ENCODE measurements around the gene NCAM2. TPM values are rescaled to one million over a fixed set of nuclear protein-coding genes. Genes with fewer than 3 reads are reported as not detected.

Gene NCAM2
- total and polyA plus RNA-seq, 2 experiments from 2014 or later = 0.36 to 0.83 TPM

DNA sequence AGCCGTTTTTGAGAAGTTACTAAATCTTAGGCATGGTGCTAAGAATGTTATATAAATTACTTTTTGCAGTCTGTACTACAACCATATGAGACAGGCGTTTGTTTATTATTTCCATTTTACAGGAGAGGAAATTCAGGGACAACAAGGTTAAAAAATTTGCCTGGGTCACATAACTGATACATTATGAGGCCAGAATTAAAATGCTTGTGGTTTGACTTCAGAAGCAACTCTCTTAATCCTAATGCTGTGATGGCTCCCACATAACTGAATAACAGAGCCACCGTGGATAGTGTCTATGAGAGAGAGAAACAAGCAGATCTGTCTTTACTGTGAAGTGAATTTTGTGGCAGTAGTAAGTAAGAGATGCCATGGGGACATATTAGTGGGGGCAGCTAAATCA lies 184.9 kb downstream of the NCAM2 start (continued):
- no peak for TF ChIP-seq STAT1 (IDR thresholded peaks at IDR 0.05; ENCODE audit: unreplicated experiment)
- TF ChIP-seq CREB1 (CRISPR knock-in tag; IDR thresholded peaks at IDR 0.05; ENCODE audit: low read depth) = no peak
- TF ChIP-seq, protein P1, sequence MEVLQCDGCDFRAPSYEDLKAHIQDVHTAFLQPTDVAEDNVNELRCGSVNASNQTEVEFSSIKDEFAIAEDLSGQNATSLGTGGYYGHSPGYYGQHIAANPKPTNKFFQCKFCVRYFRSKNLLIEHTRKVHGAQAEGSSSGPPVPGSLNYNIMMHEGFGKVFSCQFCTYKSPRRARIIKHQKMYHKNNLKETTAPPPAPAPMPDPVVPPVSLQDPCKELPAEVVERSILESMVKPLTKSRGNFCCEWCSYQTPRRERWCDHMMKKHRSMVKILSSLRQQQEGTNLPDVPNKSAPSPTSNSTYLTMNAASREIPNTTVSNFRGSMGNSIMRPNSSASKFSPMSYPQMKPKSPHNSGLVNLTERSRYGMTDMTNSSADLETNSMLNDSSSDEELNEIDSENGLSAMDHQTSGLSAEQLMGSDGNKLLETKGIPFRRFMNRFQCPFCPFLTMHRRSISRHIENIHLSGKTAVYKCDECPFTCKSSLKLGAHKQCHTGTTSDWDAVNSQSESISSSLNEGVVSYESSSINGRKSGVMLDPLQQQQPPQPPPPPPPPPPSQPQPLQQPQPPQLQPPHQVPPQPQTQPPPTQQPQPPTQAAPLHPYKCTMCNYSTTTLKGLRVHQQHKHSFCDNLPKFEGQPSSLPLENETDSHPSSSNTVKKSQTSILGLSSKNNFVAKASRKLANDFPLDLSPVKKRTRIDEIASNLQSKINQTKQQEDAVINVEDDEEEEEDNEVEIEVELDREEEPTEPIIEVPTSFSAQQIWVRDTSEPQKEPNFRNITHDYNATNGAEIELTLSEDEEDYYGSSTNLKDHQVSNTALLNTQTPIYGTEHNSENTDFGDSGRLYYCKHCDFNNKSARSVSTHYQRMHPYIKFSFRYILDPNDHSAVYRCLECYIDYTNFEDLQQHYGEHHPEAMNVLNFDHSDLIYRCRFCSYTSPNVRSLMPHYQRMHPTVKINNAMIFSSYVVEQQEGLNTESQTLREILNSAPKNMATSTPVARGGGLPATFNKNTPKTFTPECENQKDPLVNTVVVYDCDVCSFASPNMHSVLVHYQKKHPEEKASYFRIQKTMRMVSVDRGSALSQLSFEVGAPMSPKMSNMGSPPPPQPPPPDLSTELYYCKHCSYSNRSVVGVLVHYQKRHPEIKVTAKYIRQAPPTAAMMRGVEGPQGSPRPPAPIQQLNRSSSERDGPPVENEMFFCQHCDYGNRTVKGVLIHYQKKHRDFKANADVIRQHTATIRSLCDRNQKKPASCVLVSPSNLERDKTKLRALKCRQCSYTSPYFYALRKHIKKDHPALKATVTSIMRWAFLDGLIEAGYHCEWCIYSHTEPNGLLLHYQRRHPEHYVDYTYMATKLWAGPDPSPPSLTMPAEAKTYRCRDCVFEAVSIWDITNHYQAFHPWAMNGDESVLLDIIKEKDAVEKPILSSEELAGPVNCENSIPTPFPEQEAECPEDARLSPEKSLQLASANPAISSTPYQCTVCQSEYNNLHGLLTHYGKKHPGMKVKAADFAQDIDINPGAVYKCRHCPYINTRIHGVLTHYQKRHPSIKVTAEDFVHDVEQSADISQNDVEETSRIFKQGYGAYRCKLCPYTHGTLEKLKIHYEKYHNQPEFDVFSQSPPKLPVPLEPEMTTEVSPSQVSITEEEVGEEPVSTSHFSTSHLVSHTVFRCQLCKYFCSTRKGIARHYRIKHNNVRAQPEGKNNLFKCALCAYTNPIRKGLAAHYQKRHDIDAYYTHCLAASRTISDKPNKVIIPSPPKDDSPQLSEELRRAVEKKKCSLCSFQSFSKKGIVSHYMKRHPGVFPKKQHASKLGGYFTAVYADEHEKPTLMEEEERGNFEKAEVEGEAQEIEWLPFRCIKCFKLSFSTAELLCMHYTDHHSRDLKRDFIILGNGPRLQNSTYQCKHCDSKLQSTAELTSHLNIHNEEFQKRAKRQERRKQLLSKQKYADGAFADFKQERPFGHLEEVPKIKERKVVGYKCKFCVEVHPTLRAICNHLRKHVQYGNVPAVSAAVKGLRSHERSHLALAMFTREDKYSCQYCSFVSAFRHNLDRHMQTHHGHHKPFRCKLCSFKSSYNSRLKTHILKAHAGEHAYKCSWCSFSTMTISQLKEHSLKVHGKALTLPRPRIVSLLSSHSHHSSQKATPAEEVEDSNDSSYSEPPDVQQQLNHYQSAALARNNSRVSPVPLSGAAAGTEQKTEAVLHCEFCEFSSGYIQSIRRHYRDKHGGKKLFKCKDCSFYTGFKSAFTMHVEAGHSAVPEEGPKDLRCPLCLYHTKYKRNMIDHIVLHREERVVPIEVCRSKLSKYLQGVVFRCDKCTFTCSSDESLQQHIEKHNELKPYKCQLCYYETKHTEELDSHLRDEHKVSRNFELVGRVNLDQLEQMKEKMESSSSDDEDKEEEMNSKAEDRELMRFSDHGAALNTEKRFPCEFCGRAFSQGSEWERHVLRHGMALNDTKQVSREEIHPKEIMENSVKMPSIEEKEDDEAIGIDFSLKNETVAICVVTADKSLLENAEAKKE (CRISPR knock-in tag; IDR thresholded peaks at IDR 0.05) = no peak
- no peak for TF ChIP-seq JUNB (IDR thresholded peaks at IDR 0.05; ENCODE audit: unreplicated experiment)

DNA sequence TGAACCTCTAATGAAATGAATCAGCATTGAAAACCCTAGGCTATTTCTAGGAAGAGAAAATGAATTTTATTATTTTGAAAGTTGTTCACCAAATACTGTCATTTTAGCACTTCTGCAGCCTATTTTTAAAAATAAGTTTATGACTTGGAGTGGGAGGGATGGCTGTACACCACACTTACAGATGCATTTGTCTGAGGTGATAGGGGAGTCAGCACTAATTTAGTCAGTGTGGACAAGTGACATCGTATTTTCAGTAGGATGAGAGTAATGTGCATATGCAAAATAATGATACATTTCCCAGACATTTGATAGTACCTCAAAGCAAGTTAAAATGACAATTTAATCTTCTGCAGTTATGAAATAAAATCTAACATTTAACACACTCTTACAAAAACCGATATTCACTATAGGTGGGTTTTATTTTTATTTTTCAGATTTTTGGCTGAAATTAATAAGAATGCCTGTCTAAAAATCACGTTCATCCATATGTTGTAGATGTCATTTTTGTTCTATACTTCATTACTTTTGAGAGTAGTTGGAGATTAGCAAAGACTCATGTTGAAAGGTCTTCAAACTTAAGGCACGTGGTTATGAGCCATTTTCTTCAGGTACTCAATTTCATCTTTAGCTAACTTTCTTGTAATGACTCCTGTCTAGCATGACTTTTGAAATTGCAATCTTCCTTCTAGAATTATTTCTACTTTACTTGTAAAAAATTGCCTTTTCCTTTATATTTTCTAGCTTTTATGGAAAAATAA lies 186.7 kb downstream of the NCAM2 start:
- H3K36me3 Mint-ChIP-seq (ENCODE audit: low read depth) = no peaks in the 10 kb centered on the region
- Histone ChIP-seq H3K9me2 (ENCODE audit: insufficient read depth) (no peaks in the 10 kb centered on the region), H2AFZ (no peak overlapping the region), H3F3A (replicated peaks; ENCODE audit: low read depth) (no peaks in the 10 kb centered on the region), H3K27ac (ENCODE audit: low read depth) (no peak overlapping the region), H3K4me2 (no peak overlapping the region), H3K4me3 (no peak overlapping the region), H3K36me3 (ENCODE audit: insufficient read depth) (no peaks in the 10 kb centered on the region), H3K79me2 (replicated peaks; ENCODE audit: insufficient read depth) (no peaks in the 10 kb centered on the region), H4K20me1 (replicated peaks; ENCODE audit: insufficient read depth) (no peaks in the 10 kb centered on the region), H3K27me3 (ENCODE audit: insufficient read depth) (no peaks in the 10 kb centered on the region), H3K4me1 (ENCODE audit: insufficient read depth) (no peaks in the 10 kb centered on the region)
- no peaks in the 10 kb centered on the region for H3K4me1 Mint-ChIP-seq
- H3K27me3 Mint-ChIP-seq (ENCODE audit: insufficient read depth, low read depth, poor library complexity) = no peaks in the 10 kb centered on the region
- H3K4me3 Mint-ChIP-seq = no peak overlapping the region
- no peaks in the 10 kb centered on the region for H3K9me3 Mint-ChIP-seq
- ATAC-seq = no peak
- no peak for DNase-seq (ENCODE audit: low spot score)
- H3K27ac Mint-ChIP-seq = no peak overlapping the region
- TF ChIP-seq, protein P2, sequence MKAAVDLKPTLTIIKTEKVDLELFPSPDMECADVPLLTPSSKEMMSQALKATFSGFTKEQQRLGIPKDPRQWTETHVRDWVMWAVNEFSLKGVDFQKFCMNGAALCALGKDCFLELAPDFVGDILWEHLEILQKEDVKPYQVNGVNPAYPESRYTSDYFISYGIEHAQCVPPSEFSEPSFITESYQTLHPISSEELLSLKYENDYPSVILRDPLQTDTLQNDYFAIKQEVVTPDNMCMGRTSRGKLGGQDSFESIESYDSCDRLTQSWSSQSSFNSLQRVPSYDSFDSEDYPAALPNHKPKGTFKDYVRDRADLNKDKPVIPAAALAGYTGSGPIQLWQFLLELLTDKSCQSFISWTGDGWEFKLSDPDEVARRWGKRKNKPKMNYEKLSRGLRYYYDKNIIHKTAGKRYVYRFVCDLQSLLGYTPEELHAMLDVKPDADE (IDR thresholded peaks at IDR 0.05) = no peak
- TF ChIP-seq NANOG (IDR thresholded peaks at IDR 0.05; ENCODE audit: borderline replicate concordance) = no peak
- TF ChIP-seq, protein P3, sequence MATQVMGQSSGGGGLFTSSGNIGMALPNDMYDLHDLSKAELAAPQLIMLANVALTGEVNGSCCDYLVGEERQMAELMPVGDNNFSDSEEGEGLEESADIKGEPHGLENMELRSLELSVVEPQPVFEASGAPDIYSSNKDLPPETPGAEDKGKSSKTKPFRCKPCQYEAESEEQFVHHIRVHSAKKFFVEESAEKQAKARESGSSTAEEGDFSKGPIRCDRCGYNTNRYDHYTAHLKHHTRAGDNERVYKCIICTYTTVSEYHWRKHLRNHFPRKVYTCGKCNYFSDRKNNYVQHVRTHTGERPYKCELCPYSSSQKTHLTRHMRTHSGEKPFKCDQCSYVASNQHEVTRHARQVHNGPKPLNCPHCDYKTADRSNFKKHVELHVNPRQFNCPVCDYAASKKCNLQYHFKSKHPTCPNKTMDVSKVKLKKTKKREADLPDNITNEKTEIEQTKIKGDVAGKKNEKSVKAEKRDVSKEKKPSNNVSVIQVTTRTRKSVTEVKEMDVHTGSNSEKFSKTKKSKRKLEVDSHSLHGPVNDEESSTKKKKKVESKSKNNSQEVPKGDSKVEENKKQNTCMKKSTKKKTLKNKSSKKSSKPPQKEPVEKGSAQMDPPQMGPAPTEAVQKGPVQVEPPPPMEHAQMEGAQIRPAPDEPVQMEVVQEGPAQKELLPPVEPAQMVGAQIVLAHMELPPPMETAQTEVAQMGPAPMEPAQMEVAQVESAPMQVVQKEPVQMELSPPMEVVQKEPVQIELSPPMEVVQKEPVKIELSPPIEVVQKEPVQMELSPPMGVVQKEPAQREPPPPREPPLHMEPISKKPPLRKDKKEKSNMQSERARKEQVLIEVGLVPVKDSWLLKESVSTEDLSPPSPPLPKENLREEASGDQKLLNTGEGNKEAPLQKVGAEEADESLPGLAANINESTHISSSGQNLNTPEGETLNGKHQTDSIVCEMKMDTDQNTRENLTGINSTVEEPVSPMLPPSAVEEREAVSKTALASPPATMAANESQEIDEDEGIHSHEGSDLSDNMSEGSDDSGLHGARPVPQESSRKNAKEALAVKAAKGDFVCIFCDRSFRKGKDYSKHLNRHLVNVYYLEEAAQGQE (IDR thresholded peaks at IDR 0.05; ENCODE audit: unreplicated experiment) = no peak
- no peak for TF ChIP-seq EZH2phosphoT487 (IDR thresholded peaks at IDR 0.05; ENCODE audit: unreplicated experiment)
- no peak for TF ChIP-seq CREB1 (CRISPR knock-in tag; IDR thresholded peaks at IDR 0.05; ENCODE audit: low read depth)
- TF ChIP-seq JUNB (IDR thresholded peaks at IDR 0.05; ENCODE audit: unreplicated experiment) = no peak
- TF ChIP-seq, protein P4, sequence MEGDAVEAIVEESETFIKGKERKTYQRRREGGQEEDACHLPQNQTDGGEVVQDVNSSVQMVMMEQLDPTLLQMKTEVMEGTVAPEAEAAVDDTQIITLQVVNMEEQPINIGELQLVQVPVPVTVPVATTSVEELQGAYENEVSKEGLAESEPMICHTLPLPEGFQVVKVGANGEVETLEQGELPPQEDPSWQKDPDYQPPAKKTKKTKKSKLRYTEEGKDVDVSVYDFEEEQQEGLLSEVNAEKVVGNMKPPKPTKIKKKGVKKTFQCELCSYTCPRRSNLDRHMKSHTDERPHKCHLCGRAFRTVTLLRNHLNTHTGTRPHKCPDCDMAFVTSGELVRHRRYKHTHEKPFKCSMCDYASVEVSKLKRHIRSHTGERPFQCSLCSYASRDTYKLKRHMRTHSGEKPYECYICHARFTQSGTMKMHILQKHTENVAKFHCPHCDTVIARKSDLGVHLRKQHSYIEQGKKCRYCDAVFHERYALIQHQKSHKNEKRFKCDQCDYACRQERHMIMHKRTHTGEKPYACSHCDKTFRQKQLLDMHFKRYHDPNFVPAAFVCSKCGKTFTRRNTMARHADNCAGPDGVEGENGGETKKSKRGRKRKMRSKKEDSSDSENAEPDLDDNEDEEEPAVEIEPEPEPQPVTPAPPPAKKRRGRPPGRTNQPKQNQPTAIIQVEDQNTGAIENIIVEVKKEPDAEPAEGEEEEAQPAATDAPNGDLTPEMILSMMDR (conservative IDR thresholded peaks at IDR 0.05; ENCODE audit: low read depth in 2 of 2) = no peak

Measured in GM23338 (cell line).